ENCODE measurements around the gene FAM221B. TPM values are rescaled to one million over a fixed set of nuclear protein-coding genes. Genes with fewer than 3 reads are reported as not detected.

FAM221B gene
- total and polyA plus RNA-seq, 9 of the 15 experiments (the other 6 are each of a cell fraction or from before 2014, with no cell fraction given): 0.01 TPM; not detected in 8

- TF ChIP-seq ZBTB40 (IDR thresholded peaks at IDR 0.05) (no peak), ZBTB40 (CRISPR knock-in tag; IDR thresholded peaks at IDR 0.05) (no peak), CHD2 (IDR thresholded peaks at IDR 0.05; ENCODE audit: low read depth, low read length) (no peak), KLF6 (CRISPR knock-in tag; IDR thresholded peaks at IDR 0.05; ENCODE audit: borderline replicate concordance) (no peak), SFPQ (IDR thresholded peaks at IDR 0.05; ENCODE audit: low read depth, low read length) (no peak), VEZF1 (CRISPR knock-in tag; IDR thresholded peaks at IDR 0.05) (peak; percentile 52; the same call in 1 of the 2 replicates), POLR2AphosphoS5 (IDR thresholded peaks at IDR 0.05; ENCODE audit: control insufficient read depth, insufficient read depth, low read depth, low read length) (no peak), NCOA2 (IDR thresholded peaks at IDR 0.05; ENCODE audit: partially characterized antibody in 2 of 2) (no peak), FOXA3 (CRISPR knock-in tag; conservative IDR thresholded peaks at IDR 0.05 in 1 of 2, IDR thresholded peaks at IDR 0.05 in 1 of 2) (no peak), PTRF (tag; IDR thresholded peaks at IDR 0.05) (no peak), SIN3B (IDR thresholded peaks at IDR 0.05; ENCODE audit: low read depth) (no peak), ZNF134 (CRISPR knock-in tag; conservative IDR thresholded peaks at IDR 0.05) (no peak), RBFOX2 (IDR thresholded peaks at IDR 0.05; ENCODE audit: low read depth, low read length) (peak; percentile 50; the same call in 1 of the 2 replicates), MYC (IDR thresholded peaks at IDR 0.05; ENCODE audit: low read depth, low read length) (no peak), MYC (CRISPR knock-in tag; IDR thresholded peaks at IDR 0.05; ENCODE audit: borderline replicate concordance, low read depth) (no peak)
These were observed 692 bp upstream of the FAM221B start, which contains the start of gene TMEM8B (continued) for GRCh38 chr9:35829084-35829763.

Data from K562 (cell line).